ENCODE measurements around the gene PYROXD2. TPM values are rescaled to one million over a fixed set of nuclear protein-coding genes. Genes with fewer than 3 reads are reported as not detected.
A peak's percentile ranks its signal among the peaks of the same experiment; 100 is the strongest.

Gene PYROXD2
- total and polyA plus RNA-seq, 10 of the 15 experiments (the other 5 are each of a cell fraction or from before 2014, with no cell fraction given), result 4.8 to 15.8 (median 11.1) TPM

GRCh38 chr10:98445200-98445812 lies 30.3 kb upstream of the PYROXD2 start:
- WGBS (ENCODE audit: insufficient coverage, insufficient replicate concordance, low lambda C conversion rate, missing lambda C conversion rate), result 90% methylated on average over 10 of the region's 10 CpGs
- in situ Hi-C loops (cut with MboI) (no loop called here), intact Hi-C loops (cut with micrococcal nuclease; ENCODE audit: unreplicated experiment) (no loop called here)
- Histone ChIP-seq H2AFZ (ENCODE audit: control insufficient read depth, low read depth, low read length) (no peak overlapping the region), H3K4me1 (ENCODE audit: control insufficient read depth, insufficient read depth, low read length) (peaks cover 15% of the 10 kb centered on the region), H4K20me1 (ENCODE audit: control insufficient read depth, insufficient read depth) (no peaks in the 10 kb centered on the region; the same call in 1 of the 2 replicates), H3K9me3 (replicated peaks; ENCODE audit: control insufficient read depth, insufficient read depth, low read length) (no peaks in the 10 kb centered on the region), H3K4me2 (ENCODE audit: control insufficient read depth, insufficient read depth) (peak overlapping the region; percentile 78), H3K9ac (ENCODE audit: control insufficient read depth, insufficient read depth, low read length) (peak overlapping the region; percentile 93), H3K79me2 (ENCODE audit: control insufficient read depth, insufficient read depth, low read length) (peaks cover 30% of the 10 kb centered on the region), H3K27ac (ENCODE audit: control insufficient read depth, insufficient read depth) (peak overlapping the region; percentile 91), H3K4me3 (peak overlapping the region; percentile 84), H3K36me3 (ENCODE audit: control insufficient read depth in 2 of 2, insufficient read depth in 2 of 2, low read length in 1 of 2) (peaks cover 3 to 6% of the 10 kb centered on the region in 2 experiments), H3K27me3 (replicated peaks in 1 of 2; ENCODE audit: control insufficient read depth in 2 of 2, insufficient read depth in 2 of 2, low read length in 1 of 2) (no peaks in the 10 kb centered on the region)
- POLR2A ChIA-PET, result interaction anchor here (1.7 kb wide), 1 partner anchor 32 kb away, joined by 3 read pairs; no protein-coding TSS in a partner anchor
- ATAC-seq (no peak), DNase-seq (ENCODE audit: low read depth, low spot score) (no peak), FAIRE-seq (no peak)
- RAD21 ChIA-PET (ENCODE audit: unreplicated experiment), result interaction anchor here (0.7 to 0.9 kb wide), 2 partner anchors 41 kb away, joined by 3 read pairs; no protein-coding TSS in a partner anchor
- BruUV-seq (replicated peaks), result no TSS peak
- SMC1A ChIA-PET (ENCODE audit: uncharacterized antibody, unreplicated experiment), result interaction anchor here (1.0 kb wide), 1 partner anchor 22 kb away, joined by 4 read pairs; no protein-coding TSS in a partner anchor
- CTCF ChIA-PET, result interaction anchor here (1.6 to 4.7 kb wide), 4 partner anchors 17 to 105 kb away, joined by 3 to 22 read pairs (median 6); no protein-coding TSS in a partner anchor
- no peak for TF ChIP-seq CBX3 (IDR thresholded peaks at IDR 0.05; ENCODE audit: borderline replicate concordance, low read depth)
- no peak for TF ChIP-seq HDGF (IDR thresholded peaks at IDR 0.05)
- no peak for TF ChIP-seq ZNF217 (IDR thresholded peaks at IDR 0.05)
- TF ChIP-seq ZZZ3 (IDR thresholded peaks at IDR 0.05; ENCODE audit: control insufficient read depth, insufficient read length, low read depth), result no peak
- no peak for TF ChIP-seq ZBTB4 (CRISPR knock-in tag; IDR thresholded peaks at IDR 0.05)
- no peak for TF ChIP-seq MEF2B (IDR thresholded peaks at IDR 0.05; ENCODE audit: partially characterized antibody, poor library complexity, severe bottlenecking)
- no peak for TF ChIP-seq POLR2AphosphoS5 (IDR thresholded peaks at IDR 0.05; ENCODE audit: low read length)
- no peak for TF ChIP-seq CREB1 (IDR thresholded peaks at IDR 0.05; ENCODE audit: low read depth)
- TF ChIP-seq SUZ12 (IDR thresholded peaks at IDR 0.05; ENCODE audit: unreplicated experiment), result no peak
- TF ChIP-seq RAD21 (IDR thresholded peaks at IDR 0.05; ENCODE audit: insufficient read depth, low read depth, low read length), result no peak
- no peak for TF ChIP-seq SPI1 (IDR thresholded peaks at IDR 0.05; ENCODE audit: borderline replicate concordance, insufficient read depth, low read depth, low read length)
- TF ChIP-seq SREBF2 (IDR thresholded peaks at IDR 0.05; ENCODE audit: low read length), result no peak
- TF ChIP-seq BMI1 (IDR thresholded peaks at IDR 0.05; ENCODE audit: borderline replicate concordance), result no peak
- no peak for TF ChIP-seq SP1 (IDR thresholded peaks at IDR 0.05; ENCODE audit: low read depth, low read length)
- no peak for TF ChIP-seq JUNB (IDR thresholded peaks at IDR 0.05)
- no peak for TF ChIP-seq E2F8 (IDR thresholded peaks at IDR 0.05; ENCODE audit: low read depth, partially characterized antibody)
- TF ChIP-seq FOXM1 (IDR thresholded peaks at IDR 0.05; ENCODE audit: low read depth, low read length), result no peak
- no peak for TF ChIP-seq TBL1XR1 (IDR thresholded peaks at IDR 0.05; ENCODE audit: low read depth, low read length)
- TF ChIP-seq USF2 (IDR thresholded peaks at IDR 0.05; ENCODE audit: borderline replicate concordance, low read depth, low read length), result no peak

Data from GM12878 (cell line).